D341Med (cell line): ENCODE measurements around the gene ABCB8.

Experiments
- DNase-seq: peaks from one replicate; pipeline ENCODE4 v3.0.0; 2012; ENCODE audit warnings: low spot score

ABCB8 gene

DNA sequence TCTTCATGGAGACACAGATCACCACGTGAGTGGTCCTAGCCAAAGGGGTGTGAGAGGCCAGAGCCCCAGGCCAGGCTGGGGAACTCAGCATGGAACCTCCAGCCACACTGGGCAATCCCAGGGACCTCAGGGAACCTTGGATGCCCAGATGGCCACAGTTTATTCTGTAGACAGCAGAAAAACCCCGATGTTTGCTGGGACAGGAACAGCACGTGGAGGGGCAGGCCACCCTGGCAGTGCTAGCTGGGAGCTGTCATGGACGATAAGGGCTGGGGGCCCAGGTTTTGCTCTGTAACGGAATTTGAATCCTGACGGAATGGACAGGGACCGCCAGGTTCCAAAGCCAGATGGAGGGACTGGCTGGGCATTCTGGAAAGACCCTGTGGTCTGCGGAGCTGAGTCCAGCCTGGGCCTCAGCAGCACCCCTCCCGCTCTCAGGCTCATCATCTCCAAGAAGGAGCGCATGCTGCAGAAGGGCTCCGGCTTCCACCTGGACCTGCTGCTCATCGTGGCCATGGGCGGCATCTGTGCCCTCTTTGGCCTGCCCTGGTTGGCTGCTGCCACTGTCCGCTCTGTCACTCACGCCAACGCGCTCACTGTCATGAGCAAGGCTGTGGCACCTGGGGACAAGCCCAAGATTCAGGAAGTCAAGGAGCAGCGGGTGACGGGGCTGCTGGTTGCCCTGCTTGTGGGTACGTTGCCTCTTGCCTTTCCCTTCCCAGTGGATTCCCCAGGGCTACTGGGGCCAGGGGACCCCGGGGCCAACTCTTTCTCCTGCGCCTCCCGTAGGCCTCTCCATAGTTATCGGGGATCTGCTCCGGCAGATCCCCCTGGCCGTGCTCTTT, 46.8 kb downstream of the ABCB8 start:
- DNase-seq: no peak

GRCh38 chr7:151075662-151075971, 47.4 kb downstream of the ABCB8 start:
- no peak for DNase-seq

DNA sequence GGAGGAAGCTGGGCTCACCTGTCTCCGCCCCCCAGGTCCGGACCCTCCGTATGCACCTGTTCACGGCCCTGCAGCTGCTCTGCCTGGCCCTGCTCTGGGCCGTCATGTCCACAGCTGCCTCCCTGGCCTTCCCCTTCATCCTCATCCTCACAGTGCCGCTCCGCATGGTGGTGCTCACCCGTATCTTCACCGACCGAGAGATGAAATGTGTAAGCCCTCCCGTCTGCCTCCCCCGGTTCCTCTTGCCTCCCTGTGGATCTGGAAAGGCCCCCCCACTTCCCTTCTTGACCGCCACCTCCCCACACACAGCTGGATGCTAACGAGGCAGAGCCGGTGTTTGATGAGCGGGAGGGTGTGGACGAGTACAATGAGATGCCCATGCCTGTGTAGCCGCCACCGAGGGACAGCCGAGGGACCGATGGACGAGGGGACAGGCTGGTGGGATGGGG, 47.8 kb downstream of the ABCB8 start:
- DNase-seq: no peak

DNA sequence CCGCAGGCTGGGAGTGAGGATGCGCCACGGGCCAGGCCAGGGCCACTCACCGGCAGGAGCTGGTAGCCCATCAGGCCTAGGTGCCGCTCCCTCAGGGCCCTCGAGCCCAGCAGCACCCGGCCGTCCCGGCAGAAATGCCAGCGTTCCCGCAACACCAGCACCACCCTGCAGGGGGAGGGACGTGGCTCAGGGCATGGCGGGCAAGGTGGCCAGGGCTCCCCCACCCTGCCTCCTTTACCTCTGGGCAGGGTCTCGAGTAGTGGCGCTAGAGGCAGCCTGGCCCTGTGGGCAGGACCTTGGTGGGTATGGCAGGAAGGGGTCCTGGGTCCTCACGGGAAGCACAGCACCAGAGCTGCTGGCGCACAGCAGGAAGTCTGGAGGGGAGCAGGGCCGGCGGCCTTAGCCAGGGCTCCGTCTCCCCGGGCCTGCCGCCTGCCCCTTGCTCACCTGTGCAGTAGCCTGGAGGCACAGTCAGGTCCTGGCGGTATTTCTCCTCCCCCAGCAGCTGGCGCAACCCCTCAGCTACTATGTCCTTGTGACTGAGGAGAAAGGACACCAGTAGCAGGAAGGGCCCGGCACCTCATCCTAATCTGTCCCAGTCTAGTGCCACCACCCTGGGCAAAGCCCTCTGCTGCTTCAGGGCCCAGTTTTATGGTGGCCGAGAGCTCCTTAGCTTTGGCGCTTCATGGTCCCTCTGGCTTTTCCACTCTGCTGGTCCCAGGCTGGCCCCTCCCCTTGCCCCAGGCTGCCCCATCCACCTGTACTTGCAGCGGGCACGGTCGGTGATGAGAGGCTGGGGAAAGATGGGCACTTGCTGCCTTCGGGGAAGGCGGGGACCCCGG, 48.8 kb downstream of the ABCB8 start:
- DNase-seq: peak; percentile 77

- no peak for DNase-seq
Observed at GRCh38 chr7:151077705-151078232, 49.5 kb downstream of the ABCB8 start.

- no peak for DNase-seq
Observed at GRCh38 chr7:151078233-151079040, 50.2 kb downstream of the ABCB8 start.

DNA sequence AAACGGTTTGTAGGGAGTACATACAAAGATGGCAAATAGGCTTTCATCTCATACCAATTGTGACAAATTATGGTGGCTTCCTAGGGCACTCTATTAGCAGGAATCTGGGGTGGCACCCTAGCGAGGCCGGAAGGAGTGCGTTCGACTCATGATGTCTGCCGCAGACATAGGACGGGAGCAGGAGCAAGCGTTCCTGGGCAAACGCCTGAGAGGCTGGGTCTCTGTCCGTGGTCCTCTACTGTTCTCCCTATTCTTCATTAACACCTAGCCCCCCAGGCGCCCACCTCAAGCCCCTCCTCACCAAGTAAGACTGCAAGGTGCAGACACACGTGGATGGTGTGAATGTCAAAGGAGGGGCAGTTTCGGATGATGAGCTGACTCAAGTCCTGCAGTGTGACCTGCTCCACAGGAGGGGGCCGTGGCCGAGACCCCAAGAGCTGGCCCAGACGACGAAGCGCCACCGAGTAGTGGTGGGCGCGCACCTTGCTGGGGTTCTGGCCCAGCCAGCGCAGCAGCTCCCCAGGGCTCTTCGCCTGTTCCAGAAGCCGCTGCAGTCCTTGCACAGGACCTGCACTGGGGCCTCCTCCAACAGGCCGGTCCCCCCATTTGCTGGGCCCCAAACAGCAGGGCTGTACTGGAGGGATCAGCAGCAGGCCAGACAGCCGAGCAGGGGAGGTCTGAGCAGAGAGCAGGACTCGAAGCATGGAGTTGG, 51.1 kb downstream of the ABCB8 start:
- no peak for DNase-seq

DNA sequence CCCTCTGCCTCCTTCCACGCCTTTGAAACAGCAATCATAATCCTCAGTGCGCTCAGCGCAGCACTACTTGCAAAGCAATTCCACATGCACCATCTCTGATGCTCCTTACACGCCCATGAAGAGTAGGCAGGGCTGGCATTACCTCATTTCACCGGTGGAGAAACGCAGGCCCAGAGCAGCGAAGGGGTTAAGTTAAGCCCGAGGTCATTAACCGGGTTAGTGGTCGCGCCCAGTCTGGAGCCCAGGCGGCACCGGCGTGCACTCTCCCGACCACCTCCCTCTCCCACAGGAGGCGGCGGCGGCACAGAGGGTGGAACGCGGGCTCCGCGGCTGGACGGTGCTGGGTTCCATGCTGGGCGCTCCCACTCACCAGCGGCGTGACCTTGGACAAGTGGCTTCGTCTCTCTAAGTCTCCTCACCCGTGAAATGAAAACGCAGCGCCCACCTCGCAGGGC, 51.8 kb downstream of the ABCB8 start:
- no peak for DNase-seq

DNA sequence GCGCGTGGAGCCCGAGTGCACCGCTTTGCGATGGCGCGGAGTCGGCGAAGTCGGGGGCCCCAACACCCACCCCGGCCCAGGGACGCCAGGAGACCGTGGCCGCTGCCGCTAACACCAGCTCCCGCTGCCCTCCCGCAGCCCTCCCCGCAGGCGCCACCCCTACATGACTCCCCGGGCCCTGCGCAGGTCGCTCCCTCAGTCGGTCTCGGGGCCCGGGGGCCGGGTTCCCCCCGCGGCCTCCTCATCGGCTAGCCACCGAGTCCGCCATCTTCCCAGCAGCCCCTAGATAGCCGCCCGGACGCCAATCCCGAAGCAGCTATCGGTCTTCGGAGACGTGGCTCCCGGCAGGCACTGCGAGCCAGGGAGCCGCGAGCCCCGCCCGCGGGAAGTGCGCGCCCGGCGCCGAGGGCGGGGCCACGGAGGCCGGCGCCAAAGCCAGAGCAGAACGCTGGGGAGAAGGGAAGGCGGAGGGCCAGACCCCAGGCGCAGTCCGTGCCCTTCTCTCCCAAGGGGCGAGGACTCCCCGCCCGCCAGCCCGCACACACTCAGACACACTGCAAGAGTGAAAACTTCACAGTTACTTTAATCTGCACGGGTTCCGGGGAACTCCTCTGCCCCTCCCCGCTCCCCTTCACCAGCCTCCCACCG, 52.4 kb downstream of the ABCB8 start, which contains the start of gene FASTK:
Gene FASTK (minus strand): TSS at position 288 of the 648 bp plus-strand sequence. CDS start 43 bp downstream, at position 245.
- peak; percentile 93 for DNase-seq

GRCh38 chr7:151081170-151082101, 53.2 kb downstream of the ABCB8 start:
- no peak for DNase-seq

DNA sequence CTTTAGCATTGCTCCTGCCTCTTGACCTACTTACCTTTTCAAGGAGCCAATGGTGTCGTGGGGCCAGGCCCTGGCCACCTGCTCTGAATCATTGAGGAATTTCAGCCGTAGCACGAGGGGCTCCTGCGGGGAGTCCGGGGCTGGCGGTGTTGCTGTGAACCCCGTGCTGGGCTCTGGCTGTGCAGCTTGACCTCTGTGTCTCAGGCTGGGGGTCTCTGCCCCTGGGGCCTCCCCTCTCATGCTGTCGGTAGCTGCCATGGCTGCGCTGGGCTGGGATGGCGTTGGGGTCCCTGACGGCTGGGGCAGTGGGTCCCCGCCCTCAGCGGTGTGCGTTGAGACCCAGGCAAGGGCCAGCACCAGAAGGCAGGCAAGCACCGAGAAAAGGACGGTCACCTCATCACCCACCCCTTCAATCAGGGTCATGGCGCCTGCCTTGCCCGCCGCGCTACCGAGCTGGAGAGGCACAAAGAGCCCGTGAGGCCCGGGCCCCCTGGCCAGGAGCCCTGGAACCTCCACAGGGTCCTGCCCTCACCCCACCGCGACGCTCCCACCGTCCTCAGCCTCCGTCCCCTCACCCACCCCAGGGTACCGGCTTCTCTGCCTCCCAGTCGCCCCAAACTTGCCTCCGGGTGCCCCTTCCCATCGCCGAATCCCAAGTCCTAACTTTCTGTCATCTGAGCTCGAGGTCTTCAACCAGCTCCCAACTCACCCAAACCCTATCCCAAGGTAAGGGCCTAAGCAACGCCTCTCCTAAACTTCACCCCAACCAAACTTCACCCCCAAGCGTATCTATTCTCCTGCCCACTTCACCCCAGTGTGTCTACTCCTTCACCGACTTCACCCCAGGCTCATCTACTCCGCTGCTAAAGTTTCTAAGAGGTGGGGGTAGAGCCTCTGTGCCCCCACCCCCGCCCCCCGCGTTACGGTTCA, 54.2 kb downstream of the ABCB8 start:
- DNase-seq: no peak

GRCh38 chr7:151083071-151083823, 55.0 kb downstream of the ABCB8 start, which contains the start of gene TMUB1:
TMUB1 (minus strand) TSS chr7:151083493; CDS start chr7:151082563, 930 bp downstream.
- peak; percentile 85 for DNase-seq

DNA sequence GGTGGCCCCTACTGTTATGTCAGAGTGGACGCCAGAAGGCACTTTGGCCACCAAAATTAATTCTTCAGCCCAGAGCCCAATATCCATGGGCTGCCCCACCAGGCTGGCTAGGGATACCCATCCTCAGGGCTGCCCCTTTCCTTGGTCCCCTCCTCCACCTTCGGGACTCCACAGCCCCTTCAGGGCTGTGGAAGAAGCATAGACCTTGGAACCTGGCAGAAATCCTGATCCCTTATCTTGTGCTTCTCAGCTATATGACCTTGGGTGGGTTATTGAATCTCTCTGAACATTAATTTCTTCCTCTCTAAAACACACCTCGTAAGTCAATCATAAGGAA, 55.5 kb downstream of the ABCB8 start:
- DNase-seq: no peak

- no peak for DNase-seq
Observed at GRCh38 chr7:151085329-151085690, 57.1 kb downstream of the ABCB8 start.

GRCh38 chr7:151085691-151086620, 57.7 kb downstream of the ABCB8 start, which contains the start of gene AGAP3:
AGAP3 (plus strand) TSS chr7:151086475; CDS start chr7:151086742, 267 bp downstream.
- DNase-seq: peak; percentile 96

DNA sequence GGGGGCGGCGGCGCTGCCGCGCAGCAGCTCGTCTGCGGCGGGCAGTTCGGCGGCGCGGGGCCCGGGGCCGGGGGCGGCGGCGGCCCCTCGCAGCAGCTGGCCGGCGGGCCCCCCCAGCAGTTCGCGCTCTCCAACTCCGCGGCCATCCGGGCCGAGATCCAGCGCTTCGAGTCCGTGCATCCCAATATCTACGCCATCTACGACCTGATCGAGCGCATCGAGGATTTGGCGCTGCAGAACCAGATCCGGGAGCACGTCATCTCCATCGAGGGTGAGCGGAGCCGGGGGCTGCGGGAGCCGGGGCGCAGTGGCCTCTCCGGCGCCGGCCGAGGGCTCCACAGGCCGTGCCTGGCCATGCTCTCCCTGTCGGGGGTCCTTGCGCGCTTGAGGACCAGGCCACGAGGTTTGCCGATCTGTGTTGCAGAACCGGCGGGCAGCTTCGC, 58.6 kb downstream of the ABCB8 start:
- peak; percentile 57 for DNase-seq
